HG02759 (cell line): ENCODE results near the gene SRRT.
"Not testable (repeated sequence)": the region's sequence is repeated elsewhere in the genome, so short reads cannot be mapped to it uniquely, and the experiment has no call there.

ENCODE experiments used
- ATAC-seq: cut with Tn5 transposase; IDR thresholded peaks from one replicate; pipeline ENCODE4 v1.9.1; 2021; ENCODE audit warnings: mild to moderate bottlenecking, moderate library complexity; ENCODE audit not compliant: unreplicated experiment

Gene SRRT

GRCh38 chr7:100893910-100894721, 19.2 kb downstream of the SRRT start:
- no peak for ATAC-seq

GRCh38 chr7:100894860-100895700, 20.2 kb downstream of the SRRT start:
- ATAC-seq = no peak

- ATAC-seq = no peak
Measured at GRCh38 chr7:100895701-100895955, 20.7 kb downstream of the SRRT start, which contains the start of gene ACHE. Gene ACHE, minus strand, starts transcription at chr7:100895888. Its CDS starts 1,656 bp downstream, at chr7:100894232.

GRCh38 chr7:100895956-100896731, 21.2 kb downstream of the SRRT start:
- ATAC-seq = no peak

- ATAC-seq = no peak
Measured at GRCh38 chr7:100896732-100897608, 22.1 kb downstream of the SRRT start.

- no peak for ATAC-seq
Measured at GRCh38 chr7:100897772-100898454, 23.0 kb downstream of the SRRT start.

- ATAC-seq = no peak
Measured at GRCh38 chr7:100899432-100899831, 24.5 kb downstream of the SRRT start.

GRCh38 chr7:100900978-100901377, 26.1 kb downstream of the SRRT start:
- ATAC-seq = no peak

GRCh38 chr7:100901921-100902332, 27.0 kb downstream of the SRRT start:
- no peak for ATAC-seq

GRCh38 chr7:100902638-100903037, 27.7 kb downstream of the SRRT start:
- no peak for ATAC-seq

GRCh38 chr7:100908512-100908911, 33.6 kb downstream of the SRRT start:
- no peak for ATAC-seq

- ATAC-seq = not testable (repeated sequence)
Measured at GRCh38 chr7:100910443-100910842, 35.5 kb downstream of the SRRT start.

- no peak for ATAC-seq
Measured at GRCh38 chr7:100911484-100911883, 36.6 kb downstream of the SRRT start.

- no peak for ATAC-seq
Measured at GRCh38 chr7:100914208-100914878, 39.4 kb downstream of the SRRT start.

GRCh38 chr7:100914879-100915447, 40.1 kb downstream of the SRRT start:
- ATAC-seq = no peak

GRCh38 chr7:100919335-100919734, 44.4 kb downstream of the SRRT start:
- not testable (repeated sequence) for ATAC-seq

- not testable (repeated sequence) for ATAC-seq
Measured at GRCh38 chr7:100919779-100920437, 45.0 kb downstream of the SRRT start.

GRCh38 chr7:100921039-100921438, 46.1 kb downstream of the SRRT start:
- no peak for ATAC-seq
